Raji (cell line): ENCODE results near the gene GNPTG.

Experiments used
- POLR2A ChIP-seq: IDR thresholded peaks from 2 replicates; pipeline ENCODE4 v1.6.1; 2011; ENCODE audit warnings: low read depth, low read length, control low read depth; ENCODE audit not compliant: insufficient read depth

GNPTG gene

DNA sequence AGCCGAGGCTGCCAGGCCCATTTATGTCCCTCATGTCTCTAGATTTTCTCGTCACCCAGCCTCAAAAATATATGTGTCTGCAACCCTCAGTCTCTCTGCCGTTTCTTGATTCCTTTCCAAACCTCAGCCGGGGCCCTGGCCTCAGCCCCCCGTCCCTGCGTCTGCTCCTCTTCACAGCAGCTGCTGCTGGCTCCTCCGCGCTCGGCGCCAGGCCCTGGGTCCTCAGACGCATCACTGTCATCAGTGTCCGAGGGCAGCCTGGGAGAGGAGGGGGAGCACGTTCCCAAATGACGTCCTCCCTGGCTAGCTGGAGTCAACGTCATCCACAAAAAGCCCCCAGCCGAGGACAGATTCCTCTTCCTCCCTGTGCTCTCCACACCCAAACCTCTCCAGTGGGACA lies 2.4 kb upstream of the GNPTG start:
- TF ChIP-seq POLR2A = no peak

DNA sequence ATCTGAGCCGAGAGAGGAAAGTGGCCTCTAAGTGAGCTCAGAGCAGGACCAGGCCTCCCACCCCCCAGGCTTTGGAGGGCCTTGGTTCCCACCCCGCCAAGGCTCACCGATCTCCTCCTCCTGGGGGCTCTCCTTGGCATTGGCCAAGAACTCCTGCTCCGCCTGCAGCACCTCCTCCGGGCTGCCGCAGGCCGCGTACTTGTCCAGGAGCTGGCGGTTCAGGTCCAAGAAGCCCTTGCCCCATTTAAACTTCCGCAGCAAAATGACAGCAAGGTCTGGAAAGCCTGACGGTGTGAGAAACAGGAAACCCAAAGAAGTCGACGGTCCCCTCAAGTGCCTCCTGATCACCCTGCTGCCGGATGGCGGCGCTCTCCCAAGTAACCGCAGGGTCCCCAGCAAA lies 1.8 kb upstream of the GNPTG start:
- no peak for TF ChIP-seq POLR2A

DNA sequence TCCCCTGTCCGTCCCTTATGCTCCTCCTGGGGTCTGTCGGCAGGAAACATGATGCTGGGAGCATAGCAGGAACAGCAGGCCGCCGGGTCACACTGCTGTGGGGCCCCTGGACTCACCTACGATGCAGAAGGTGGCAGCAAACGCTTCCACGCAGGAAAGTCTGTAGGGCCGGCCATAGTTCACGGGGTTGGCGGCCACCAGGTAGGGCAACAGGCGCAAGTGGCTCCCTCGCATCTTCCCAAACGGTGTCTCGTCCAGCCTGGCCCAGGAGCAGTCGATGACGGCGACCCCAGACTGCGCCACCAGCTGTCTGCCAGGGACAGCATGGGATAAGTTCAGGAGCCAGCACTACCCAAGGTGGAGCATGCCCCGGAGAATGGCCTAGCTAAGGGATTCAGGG lies 1.0 kb upstream of the GNPTG start:
- no peak for TF ChIP-seq POLR2A

DNA sequence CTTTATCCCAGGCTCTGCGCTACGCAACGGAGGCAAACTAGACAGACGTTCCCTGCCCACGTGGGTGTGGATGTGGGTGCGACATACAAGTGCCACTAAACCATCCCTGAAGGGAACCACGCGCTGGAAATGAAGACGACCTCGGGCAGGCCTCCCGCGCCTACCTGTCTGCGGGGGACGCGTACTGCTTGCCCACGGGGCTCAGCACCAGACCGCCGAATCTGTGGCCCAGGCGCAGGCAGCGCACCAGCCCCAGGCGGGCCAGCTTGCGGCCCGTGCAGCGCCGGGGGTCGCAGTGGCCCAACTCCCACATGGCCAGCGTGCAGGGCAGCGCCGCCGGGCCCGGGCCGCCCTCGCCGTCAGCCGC lies 533 bp upstream of the GNPTG start:
- TF ChIP-seq POLR2A = no peak

DNA sequence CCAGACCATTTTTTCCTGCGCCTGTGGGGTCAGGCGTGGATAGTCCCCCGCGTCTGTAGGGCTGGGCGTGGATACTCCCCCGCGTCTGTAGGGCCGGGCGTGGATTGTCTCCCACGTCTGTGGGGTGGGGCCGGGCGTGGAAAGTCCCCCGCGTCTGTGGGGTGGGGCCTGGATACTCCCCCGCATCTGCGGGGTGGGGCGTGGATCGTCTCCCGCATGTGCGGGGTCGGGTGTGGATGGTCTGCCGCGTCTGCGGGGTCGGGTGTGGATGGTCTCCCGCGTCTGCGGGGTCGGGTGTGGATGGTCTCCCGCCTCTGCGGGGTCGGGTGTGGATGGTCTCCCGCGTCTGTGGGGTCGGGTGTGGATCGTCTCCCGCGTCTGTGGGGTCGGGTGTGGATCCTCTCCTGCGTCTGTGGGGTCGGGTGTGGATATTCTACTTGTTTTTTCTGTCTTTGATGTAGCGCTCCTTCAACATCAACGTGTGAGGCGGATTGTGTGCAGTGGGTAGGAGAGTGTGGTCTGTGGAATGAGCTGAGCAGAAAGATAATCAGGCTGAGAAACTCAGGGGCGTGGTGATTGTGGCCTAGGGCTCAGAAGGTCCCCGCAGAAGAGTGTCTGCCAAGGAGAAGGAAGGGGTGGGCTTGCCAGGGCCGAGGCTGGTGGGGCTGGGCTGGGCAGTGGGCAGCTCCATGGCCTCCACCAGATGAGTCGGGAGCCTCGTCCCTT lies 3.2 kb downstream of the GNPTG start:
- TF ChIP-seq POLR2A = no peak

DNA sequence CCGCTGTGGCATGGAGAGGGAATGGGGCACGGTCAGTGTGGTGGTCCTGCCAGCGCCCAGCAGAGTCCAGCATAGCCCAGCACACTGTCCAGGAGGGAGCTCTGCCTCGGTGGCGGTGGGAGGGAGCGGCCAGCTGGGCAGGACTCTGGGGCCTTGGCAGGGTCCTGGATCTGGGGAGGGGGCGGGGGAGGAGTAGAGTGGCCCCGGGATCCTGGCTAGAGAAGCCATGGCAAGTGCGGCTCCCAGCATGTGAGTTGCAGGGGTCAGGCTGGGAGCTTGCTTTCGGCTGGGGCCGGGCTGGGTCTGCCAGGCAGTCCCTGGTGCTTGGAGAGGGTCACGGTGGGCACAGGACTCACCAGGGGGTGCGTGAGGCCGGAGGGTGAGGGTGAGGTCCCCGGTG lies 3.9 kb downstream of the GNPTG start:
- no peak for TF ChIP-seq POLR2A

DNA sequence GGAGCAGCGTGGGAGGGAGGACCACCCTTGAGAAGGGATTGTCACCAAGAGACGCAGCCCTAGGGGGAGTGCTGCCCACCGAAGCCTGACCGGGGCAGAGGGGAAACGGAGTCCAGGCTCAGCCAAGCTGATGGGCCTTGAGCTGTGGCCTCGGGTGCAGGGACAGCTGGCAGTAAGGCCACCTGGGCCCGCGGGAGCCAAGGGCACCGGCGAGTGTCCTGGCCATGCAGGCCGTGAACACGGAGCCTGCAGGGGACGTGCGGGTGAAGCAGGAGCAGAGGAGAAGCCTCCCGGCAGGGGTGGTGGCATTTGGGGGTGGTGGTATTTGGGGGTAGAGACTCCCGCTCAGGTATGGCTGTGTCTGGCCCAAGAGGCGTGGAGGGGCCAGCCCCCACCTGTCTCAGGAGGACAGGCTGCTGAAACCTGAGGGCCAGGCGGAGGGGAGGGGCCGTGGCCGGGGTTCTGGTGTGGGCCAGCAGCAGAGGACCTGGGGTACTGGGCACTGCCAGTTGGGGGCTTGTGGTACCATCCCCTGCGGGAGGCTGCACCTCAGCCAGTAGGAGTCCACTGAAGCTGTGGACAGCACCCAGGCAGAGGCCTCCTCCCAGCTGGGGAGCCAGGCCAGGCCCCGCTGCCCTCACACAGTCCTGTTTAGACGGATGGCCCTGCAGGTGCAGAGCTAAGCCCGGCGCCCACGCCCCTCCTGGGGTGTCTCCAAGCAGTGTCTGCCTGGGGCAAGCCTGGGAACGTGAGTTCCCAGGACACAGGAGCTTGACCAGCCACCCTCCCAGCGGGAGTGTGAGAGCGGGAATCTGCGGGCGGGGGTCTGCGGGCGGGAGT lies 4.5 kb downstream of the GNPTG start:
- TF ChIP-seq POLR2A = no peak

DNA sequence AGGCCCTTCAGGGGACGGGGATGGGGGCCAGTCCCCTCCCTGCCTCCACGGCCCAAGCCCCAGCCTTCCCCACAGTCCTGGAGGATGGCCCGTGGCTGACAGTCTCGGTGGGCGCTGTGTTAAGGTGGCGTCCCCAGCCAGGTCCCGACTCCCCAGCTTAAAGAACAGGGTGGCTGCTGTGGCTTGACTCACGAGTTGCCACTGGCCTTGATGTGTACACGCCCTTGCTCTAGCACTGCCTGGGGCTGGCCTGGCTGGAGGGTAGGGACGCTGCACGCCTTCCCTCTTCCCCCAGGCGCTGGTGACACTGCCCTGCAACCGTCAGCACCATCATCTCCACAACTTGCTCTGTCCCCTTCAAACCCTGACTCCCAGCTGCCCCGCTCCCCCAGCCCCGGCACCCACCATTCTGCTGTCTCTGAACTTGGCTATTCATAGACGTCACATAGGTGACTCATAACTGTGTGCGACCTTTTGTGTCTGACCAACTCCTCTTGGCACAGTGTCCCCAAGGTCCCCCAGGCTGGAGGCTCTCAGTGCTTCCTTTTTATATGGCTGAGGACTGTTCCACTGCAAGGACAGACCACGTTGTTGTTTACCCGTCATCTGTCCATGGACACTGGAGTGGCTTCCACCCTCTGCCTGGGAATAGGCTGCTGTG lies 6.3 kb downstream of the GNPTG start:
- no peak for TF ChIP-seq POLR2A

DNA sequence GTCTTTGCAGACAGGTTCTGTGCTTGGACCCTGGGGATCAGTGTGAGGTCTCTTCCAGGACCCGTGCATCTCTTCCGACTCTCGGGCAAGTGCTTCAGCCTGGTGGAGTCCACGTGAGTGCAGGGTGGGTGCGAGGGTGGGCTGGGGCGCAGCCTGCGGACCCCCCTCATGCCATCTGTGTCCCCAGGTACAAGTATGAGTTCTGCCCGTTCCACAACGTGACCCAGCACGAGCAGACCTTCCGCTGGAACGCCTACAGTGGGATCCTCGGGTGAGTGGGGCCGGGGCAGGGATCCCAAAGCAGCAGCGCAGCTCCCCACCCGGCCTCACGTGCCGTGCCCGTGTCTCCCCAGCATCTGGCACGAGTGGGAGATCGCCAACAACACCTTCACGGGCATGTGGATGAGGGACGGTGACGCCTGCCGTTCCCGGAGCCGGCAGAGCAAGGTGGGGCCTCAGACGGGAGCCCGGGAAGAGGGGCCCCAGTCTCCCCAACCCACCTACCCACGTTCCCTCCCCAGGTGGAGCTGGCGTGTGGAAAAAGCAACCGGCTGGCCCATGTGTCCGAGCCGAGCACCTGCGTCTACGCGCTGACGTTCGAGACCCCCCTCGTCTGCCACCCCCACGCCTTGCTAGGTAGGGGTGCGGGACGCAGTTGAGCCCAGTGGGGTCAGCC lies 10.1 kb downstream of the GNPTG start:
- TF ChIP-seq POLR2A = no peak

DNA sequence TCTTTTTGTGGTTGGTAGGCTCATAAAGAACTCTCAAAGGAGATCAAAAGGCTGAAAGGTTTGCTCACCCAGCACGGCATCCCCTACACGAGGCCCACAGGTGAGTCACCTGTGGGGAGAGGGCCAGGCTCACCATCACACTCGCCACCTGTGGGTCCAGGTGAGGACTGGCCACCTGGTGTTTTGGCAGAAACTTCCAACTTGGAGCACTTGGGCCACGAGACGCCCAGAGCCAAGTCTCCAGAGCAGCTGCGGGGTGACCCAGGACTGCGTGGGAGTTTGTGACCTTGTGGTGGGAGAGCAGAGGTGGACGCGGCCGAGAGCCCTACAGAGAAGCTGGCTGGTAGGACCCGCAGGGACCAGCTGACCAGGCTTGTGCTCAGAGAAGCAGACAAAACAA lies 11.1 kb downstream of the GNPTG start:
- TF ChIP-seq POLR2A = no peak

DNA sequence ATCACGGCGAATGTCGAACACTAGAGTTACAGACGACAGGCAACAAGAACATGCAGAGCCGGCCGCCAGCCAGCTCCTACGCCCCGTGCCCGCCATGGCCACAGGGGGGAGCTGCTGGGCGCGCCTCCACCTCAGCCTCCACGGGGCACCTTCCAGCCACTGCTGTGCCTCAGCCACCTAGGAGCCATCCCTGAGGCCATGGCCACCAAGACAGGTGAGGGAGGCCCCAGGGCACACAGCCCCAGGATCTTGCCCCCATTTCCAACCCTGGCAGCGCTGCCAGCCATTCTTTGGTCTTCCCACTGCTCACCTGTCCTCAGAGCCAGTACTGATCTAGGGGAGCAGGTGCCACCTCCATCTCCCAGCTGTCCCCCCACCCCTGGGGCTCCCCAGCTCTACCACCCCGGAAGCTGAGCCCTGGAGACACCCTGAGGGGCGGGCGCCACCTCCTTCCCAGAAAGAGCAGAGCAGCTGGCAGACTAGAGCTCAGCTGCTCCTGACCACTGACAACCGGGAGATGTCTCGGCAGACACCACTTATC lies 11.8 kb downstream of the GNPTG start:
- no peak for TF ChIP-seq POLR2A

DNA sequence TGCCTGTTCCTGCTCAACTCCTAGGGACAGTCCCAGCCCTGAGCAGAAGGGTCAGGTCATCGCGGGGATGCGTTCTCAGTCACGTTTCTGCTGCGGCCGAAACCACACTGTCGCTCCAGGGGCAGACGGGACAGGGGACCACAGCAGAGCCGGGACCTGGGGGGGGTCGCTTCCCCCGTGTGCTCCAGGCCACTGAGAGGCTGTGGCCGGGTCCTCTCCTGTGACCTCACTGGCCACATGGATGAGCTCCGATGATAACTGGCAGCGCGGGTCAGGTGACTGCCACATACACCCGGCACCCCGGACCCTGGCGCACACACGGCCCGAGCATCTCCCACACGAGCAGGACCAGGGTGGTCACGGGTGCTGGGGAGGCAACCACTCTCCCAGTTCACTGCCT lies 12.8 kb downstream of the GNPTG start:
- TF ChIP-seq POLR2A = no peak

DNA sequence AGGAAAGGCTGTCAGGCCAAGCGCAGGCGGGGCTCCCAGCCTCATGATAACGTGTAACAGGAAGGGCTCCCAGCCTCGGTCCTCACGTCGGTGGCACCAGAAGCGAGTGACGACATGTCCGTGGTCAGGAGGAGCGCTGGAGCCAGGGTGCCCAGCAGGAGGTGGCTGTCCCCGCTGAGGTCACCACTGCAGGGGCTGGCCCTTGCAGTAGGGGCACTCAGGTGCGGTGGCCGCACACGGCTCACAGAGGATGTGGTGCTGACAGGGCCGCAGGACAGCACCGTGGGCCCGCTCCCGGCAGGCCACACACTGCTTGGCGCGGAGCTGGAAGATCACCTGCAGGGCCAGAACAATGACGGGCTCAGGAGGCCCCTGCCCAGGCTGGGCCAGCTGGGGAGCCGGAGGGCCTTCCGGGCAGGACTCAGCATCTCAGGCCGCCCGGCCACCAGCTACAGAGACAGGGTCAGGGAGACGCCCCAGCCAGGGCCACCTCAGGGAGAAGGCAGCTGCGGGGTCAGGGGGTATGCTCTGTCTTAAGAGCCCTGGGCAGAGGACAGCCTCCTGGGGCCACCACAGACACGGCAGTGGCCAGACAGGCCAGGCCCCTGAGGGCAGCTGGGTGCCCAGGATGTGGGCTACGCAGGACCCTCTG lies 14.5 kb downstream of the GNPTG start:
- TF ChIP-seq POLR2A = no peak

DNA sequence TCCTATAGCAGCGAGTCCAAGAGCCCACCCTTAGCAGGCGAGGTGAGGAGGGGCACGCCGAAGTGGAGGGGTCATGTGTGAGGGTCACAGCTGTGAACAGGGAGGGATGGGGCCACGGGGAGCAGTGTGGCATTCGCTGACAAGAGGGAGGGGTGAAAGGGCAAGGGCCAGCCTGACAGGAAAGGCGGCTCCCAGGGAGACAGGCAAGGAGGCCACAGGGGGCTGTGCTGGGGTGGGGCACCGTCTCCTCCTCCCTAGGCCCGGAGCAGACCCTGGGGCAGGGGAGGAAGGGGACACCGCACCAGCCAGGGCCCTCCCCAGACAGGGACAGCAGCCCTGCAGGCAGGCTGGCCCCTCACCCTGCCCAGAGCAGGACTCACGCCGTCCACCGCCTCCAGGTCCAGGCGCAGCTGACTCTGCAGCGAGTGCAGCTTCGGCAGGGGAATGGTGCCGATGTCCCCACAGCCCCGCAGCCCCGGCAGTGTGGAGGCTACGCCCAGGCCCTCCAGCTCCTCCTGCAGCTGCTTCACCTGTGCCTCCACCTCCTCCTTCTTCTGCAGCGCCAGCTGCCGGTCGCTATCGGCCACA lies 15.1 kb downstream of the GNPTG start:
- TF ChIP-seq POLR2A = no peak
